ENCODE data around the gene LIPC.

- TF ChIP-seq CTCF (IDR thresholded peaks at IDR 0.05) (no peak), ZFX (IDR thresholded peaks at IDR 0.05; ENCODE audit: borderline replicate concordance) (no peak)
Observed at GRCh38 chr15:58497046-58497785, 65.4 kb downstream of the LIPC start.
